Liver (tissue), 9 donors: ENCODE measurements around the gene PFN1. TPM values are rescaled to one million over a fixed set of nuclear protein-coding genes. Genes with fewer than 3 reads are reported as not detected.
"Not testable (repeated sequence)": the region's sequence is repeated elsewhere in the genome, so short reads cannot be mapped to it uniquely, and the experiment has no call there.

Experiments
- DNase-seq: peaks from one replicate; pipeline ENCODE4 v3.0.0-alpha.2; 2017; ENCODE audit warnings: low spot score
- H3K27ac ChIP-seq, 2 donors: one replicate each; pipeline ENCODE4 v1.7.0; 2013; ENCODE audit warnings: inconsistent platforms in 2 of 2, low read length in 2 of 2, control low read depth in 1 of 2, low read depth in 1 of 2, mild to moderate bottlenecking in 1 of 2
- H3K27me3 ChIP-seq, 4 donors: one replicate each; pipeline versions ENCODE4 v1.6.1 to v1.7.0; 2013; ENCODE audit warnings: low read length in 3 of 4, inconsistent platforms in 1 of 4, mild to moderate bottlenecking in 1 of 4, moderate library complexity in 1 of 4; ENCODE audit not compliant: control insufficient read depth in 4 of 4, insufficient read depth in 4 of 4
- H3K36me3 ChIP-seq, 4 donors: one replicate each; pipeline versions ENCODE4 v1.6.1 to v1.7.0; 2013; ENCODE audit warnings: low read length in 3 of 4, mild to moderate bottlenecking in 3 of 4, low read depth in 1 of 4, moderate library complexity in 1 of 4; ENCODE audit not compliant: control insufficient read depth in 4 of 4, insufficient read depth in 3 of 4
- H3K4me1 ChIP-seq, 4 donors: one replicate each; pipeline versions ENCODE4 v1.6.1 to v1.7.0; 2013; ENCODE audit warnings: low read length in 3 of 4, mild to moderate bottlenecking in 3 of 4, moderate library complexity in 1 of 4; ENCODE audit not compliant: control insufficient read depth in 4 of 4, insufficient read depth in 4 of 4
- H3K4me3 ChIP-seq, 3 donors: one replicate each; pipeline versions ENCODE4 v1.6.1 to v1.7.0; 2013; ENCODE audit warnings: low read length in 3 of 3, control low read depth in 1 of 3, low read depth in 1 of 3, mild to moderate bottlenecking in 1 of 3
- H3K9ac ChIP-seq, 2 donors: one replicate each; pipeline ENCODE4 v1.7.0; 2013; ENCODE audit warnings: low read length in 2 of 2, mild to moderate bottlenecking in 2 of 2, moderate library complexity in 2 of 2, control low read depth in 1 of 2, low read depth in 1 of 2
- H3K9me3 ChIP-seq, 4 donors: one replicate each; pipeline versions ENCODE4 v1.6.1 to v1.7.0; 2013; ENCODE audit warnings: low read length in 3 of 4; ENCODE audit not compliant: control insufficient read depth in 4 of 4
- ATF3 ChIP-seq: IDR thresholded peaks from 2 replicates; pipeline ENCODE4 v1.6.1; 2016; ENCODE audit warnings: antibody characterized with exemption
- EGR1 ChIP-seq, 2 donors: IDR thresholded peaks; 2 replicates each; pipeline ENCODE4 v1.6.1; 2016 to 2018; ENCODE audit warnings: antibody characterized with exemption in 2 of 2, low read depth in 2 of 2
- FOXA1 ChIP-seq: IDR thresholded peaks from 2 replicates; pipeline ENCODE4 v1.6.1; 2016; ENCODE audit warnings: antibody characterized with exemption
- FOXA2 ChIP-seq: IDR thresholded peaks from 2 replicates; pipeline ENCODE4 v1.6.1; 2016; ENCODE audit warnings: antibody characterized with exemption
- GABPA ChIP-seq, 2 donors: IDR thresholded peaks in 1 of 2; conservative IDR thresholded peaks in 1 of 2; 2 replicates each; pipeline ENCODE4 v1.6.1; 2016; ENCODE audit warnings: antibody characterized with exemption in 2 of 2, mild to moderate bottlenecking in 1 of 2, moderate library complexity in 1 of 2
- HNF4A ChIP-seq, 2 donors: conservative IDR thresholded peaks; 2 replicates each; pipeline ENCODE4 v1.6.1; 2016; ENCODE audit warnings: antibody characterized with exemption in 2 of 2, mild to moderate bottlenecking in 2 of 2
- HNF4G ChIP-seq: IDR thresholded peaks from 2 replicates; pipeline ENCODE4 v1.6.1; 2016; ENCODE audit warnings: antibody characterized with exemption
- NR2F2 ChIP-seq: IDR thresholded peaks from 2 replicates; pipeline ENCODE4 v1.6.1; 2016; ENCODE audit warnings: antibody characterized with exemption
- RAD21 ChIP-seq, 2 donors: IDR thresholded peaks; 2 replicates each; pipeline ENCODE4 v1.6.1; 2016; ENCODE audit warnings: antibody characterized with exemption in 2 of 2, mild to moderate bottlenecking in 2 of 2
- RXRA ChIP-seq, 2 donors: IDR thresholded peaks; 2 replicates each; pipeline ENCODE4 v1.6.1; 2017 to 2018; ENCODE audit warnings: antibody characterized with exemption in 2 of 2, mild to moderate bottlenecking in 1 of 2
- SP1 ChIP-seq: IDR thresholded peaks from 2 replicates; pipeline ENCODE4 v1.6.1; 2018; ENCODE audit warnings: antibody characterized with exemption, mild to moderate bottlenecking
- TAF1 ChIP-seq: conservative IDR thresholded peaks from 2 replicates; pipeline ENCODE4 v1.6.1; 2016; ENCODE audit warnings: antibody characterized with exemption, mild to moderate bottlenecking
- YY1 ChIP-seq: IDR thresholded peaks from 2 replicates; pipeline ENCODE4 v1.6.1; 2016; ENCODE audit warnings: antibody characterized with exemption, mild to moderate bottlenecking
- WGBS: extraction: QIAGEN DNeasy Blood & Tissue Kit; methylation state at CpG from one replicate; pipeline ENCODE4 v1.1.7; 2013; 5-methylcytosine and 5-hydroxymethylcytosine counted together
- polyA plus RNA-seq, 2 donors: library from polyadenylated mRNA; stranded (reverse) in 1 of 2; unstranded in 1 of 2; fragments of 200-250 nt in 1 of 2; fragments of >200 nt in 1 of 2; fragmentation: Nextera tagmentation in 1 of 2; extraction: Ambion mirVana in 1 of 2; gene quantifications; one replicate each; pipeline versions ENCODE4 v1.2.1 to v1.2.3, GENCODE V29; 2013 to 2015
- total RNA-seq, 2 donors: library from RNA; depleted of rRNA; stranded (reverse); fragments of >200 nt; gene quantifications; one replicate each; pipeline ENCODE4 v1.2.3, GENCODE V29; 2014
- TF ChIP-seq, protein P1 (sequence below): fragments of 150-350 bp; IDR thresholded peaks from 2 replicates; pipeline ENCODE4 v1.5.1; 2017; ENCODE audit warnings: improper control_type of control experiment, low read depth, low read length; ENCODE audit not compliant: missing input control
- TF ChIP-seq, protein P2 (sequence below): IDR thresholded peaks from 2 replicates; pipeline ENCODE4 v1.6.1; 2016; ENCODE audit warnings: antibody characterized with exemption
- donor health status: healthy.
- donor health status: healthy.
- donor health status: healthy.
- donor health status: healthy.
- donor health status: healthy.

PFN1 gene
- total and polyA plus RNA-seq, 4 donors, result 150 to 672 (median 580) TPM

DNA sequence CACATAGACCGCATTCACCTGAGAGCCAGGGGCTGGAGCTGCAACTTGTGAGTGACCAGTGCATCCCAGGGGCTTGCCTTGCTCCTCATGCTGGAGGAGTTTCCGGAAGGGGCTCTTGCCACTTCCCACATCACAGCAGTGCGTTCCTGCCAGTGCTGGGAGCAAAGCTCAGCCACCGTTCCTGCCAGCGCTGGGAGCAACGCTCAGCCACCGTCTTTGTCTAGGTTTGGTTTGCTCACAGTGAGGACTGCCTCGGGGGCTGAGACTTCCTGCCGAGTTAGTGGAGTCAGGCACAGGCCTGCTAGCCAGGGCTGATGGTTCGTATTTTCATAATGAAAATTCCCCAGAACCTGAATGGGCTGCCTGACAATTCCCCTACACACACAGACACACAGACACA is 40.0 kb downstream of the PFN1 start:
- no peak for DNase-seq
- peaks cover 5 to 24% (median 16%) of the 10 kb centered on the region in 4 donors for H3K4me1 ChIP-seq
- H3K9me3 ChIP-seq, result no peaks in the 10 kb centered on the region
- H3K9ac ChIP-seq, result peak overlapping the region in 1 of 2 donors; percentile 15
- no peak overlapping the region for H3K4me3 ChIP-seq
- WGBS, result 32% methylated on average over 10 of the region's 10 CpGs
- no peaks in the 10 kb centered on the region for H3K27me3 ChIP-seq
- H3K36me3 ChIP-seq, result no peaks in the 10 kb centered on the region
- H3K27ac ChIP-seq, result peak overlapping the region; percentile 35 to 39
- TF ChIP-seq RAD21 (IDR thresholded peaks at IDR 0.05) (no peak), SP1 (peak; percentile 45), ATF3 (no peak), GABPA (IDR thresholded peaks at IDR 0.05 in 1 of 2, conservative IDR thresholded peaks at IDR 0.05 in 1 of 2) (peak in 1 of 2 donors; percentile 23), HNF4A (conservative IDR thresholded peaks at IDR 0.05) (peak; percentile 27 to 68)

DNA sequence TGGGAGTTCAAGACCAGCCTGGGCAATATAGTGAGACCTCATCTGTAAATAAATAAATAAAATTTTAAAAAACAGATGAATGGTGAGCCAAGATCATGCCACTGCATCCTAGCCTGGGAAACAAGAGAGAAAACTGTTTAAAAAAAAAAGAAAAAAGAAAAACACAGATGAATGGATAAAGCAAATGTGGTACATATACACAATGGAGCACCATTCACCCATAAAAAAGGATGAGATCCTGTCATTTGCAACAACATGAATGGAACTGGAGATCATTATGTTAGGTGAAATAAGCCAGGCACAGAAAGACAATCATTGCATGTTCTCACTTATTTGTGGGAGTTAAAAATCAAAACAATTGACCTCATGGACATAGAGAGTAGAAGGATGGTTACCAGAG is 41.7 kb downstream of the PFN1 start:
- not testable (repeated sequence) for H3K4me3 ChIP-seq, H3K27ac ChIP-seq, H3K9me3 ChIP-seq, DNase-seq, H3K27me3 ChIP-seq, H3K9ac ChIP-seq, H3K36me3 ChIP-seq
- H3K4me1 ChIP-seq, result peaks cover 5 to 26% (median 17%) of the 10 kb centered on the region in 4 donors

GRCh38 chr17:4903051-4903818 is 45.1 kb downstream of the PFN1 start, which contains the start of gene CHRNE:
Gene CHRNE (minus strand): TSS chr17:4903098. CDS start chr17:4903063, 35 bp downstream.
- peak; percentile 83 for DNase-seq
- Histone ChIP-seq H3K27ac (peak within 1 kb of the TSS; percentile 36 to 45), H3K9ac (peak within 1 kb of the TSS in 1 of 2 donors; percentile 16), H3K9me3 (no peaks in the 10 kb centered on the region), H3K36me3 (no peaks in the 10 kb centered on the region), H3K27me3 (no peaks in the 10 kb centered on the region), H3K4me3 (no peak within 1 kb of the TSS), H3K4me1 (peaks cover 7 to 29% (median 19%) of the 10 kb centered on the region in 4 donors)
- no peak for TF ChIP-seq RXRA (IDR thresholded peaks at IDR 0.05)
- no peak for TF ChIP-seq EGR1 (IDR thresholded peaks at IDR 0.05; ENCODE audit: low read depth in 2 of 2)
- no peak for TF ChIP-seq SP1
- TF ChIP-seq ATF3, result no peak
- TF ChIP-seq FOXA2, result no peak
- TF ChIP-seq HNF4G, result no peak
- no peak for TF ChIP-seq YY1
- peak; percentile 66 to 80 for TF ChIP-seq RAD21 (IDR thresholded peaks at IDR 0.05)
- no peak for TF ChIP-seq TAF1
- TF ChIP-seq, protein P1, sequence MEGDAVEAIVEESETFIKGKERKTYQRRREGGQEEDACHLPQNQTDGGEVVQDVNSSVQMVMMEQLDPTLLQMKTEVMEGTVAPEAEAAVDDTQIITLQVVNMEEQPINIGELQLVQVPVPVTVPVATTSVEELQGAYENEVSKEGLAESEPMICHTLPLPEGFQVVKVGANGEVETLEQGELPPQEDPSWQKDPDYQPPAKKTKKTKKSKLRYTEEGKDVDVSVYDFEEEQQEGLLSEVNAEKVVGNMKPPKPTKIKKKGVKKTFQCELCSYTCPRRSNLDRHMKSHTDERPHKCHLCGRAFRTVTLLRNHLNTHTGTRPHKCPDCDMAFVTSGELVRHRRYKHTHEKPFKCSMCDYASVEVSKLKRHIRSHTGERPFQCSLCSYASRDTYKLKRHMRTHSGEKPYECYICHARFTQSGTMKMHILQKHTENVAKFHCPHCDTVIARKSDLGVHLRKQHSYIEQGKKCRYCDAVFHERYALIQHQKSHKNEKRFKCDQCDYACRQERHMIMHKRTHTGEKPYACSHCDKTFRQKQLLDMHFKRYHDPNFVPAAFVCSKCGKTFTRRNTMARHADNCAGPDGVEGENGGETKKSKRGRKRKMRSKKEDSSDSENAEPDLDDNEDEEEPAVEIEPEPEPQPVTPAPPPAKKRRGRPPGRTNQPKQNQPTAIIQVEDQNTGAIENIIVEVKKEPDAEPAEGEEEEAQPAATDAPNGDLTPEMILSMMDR, result peak; percentile 72
- no peak for TF ChIP-seq FOXA1
- TF ChIP-seq NR2F2, result no peak
- TF ChIP-seq, protein P2, sequence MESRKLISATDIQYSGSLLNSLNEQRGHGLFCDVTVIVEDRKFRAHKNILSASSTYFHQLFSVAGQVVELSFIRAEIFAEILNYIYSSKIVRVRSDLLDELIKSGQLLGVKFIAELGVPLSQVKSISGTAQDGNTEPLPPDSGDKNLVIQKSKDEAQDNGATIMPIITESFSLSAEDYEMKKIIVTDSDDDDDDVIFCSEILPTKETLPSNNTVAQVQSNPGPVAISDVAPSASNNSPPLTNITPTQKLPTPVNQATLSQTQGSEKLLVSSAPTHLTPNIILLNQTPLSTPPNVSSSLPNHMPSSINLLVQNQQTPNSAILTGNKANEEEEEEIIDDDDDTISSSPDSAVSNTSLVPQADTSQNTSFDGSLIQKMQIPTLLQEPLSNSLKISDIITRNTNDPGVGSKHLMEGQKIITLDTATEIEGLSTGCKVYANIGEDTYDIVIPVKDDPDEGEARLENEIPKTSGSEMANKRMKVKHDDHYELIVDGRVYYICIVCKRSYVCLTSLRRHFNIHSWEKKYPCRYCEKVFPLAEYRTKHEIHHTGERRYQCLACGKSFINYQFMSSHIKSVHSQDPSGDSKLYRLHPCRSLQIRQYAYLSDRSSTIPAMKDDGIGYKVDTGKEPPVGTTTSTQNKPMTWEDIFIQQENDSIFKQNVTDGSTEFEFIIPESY, result no peak
- 21% methylated on average over 10 of the region's 10 CpGs for WGBS
